CD14-positive monocyte (primary cell): ENCODE results near the gene MSRB3. TPM values are rescaled to one million over a fixed set of nuclear protein-coding genes. Genes with fewer than 3 reads are reported as not detected.

ENCODE experiments used
- DNase-seq, 3 donors: peaks; one replicate each; pipeline ENCODE4 v3.0.0-alpha.2; 2011 to 2022
- H2AFZ ChIP-seq: 2 replicates; pipeline ENCODE4 v1.6.0; 2012; ENCODE audit warnings: mild to moderate bottlenecking, low read depth, low read length, inconsistent platforms; ENCODE audit not compliant: insufficient read depth, poor library complexity, severe bottlenecking
- H3K27ac ChIP-seq, 2 donors: 1 replicate in 1 of 2; 2 replicates in 1 of 2; pipeline ENCODE4 v1.5.1; 2012 to 2013; ENCODE audit warnings: low read length in 2 of 2, control low read depth in 1 of 2, inconsistent platforms in 1 of 2, low read depth in 1 of 2, mild to moderate bottlenecking in 1 of 2
- H3K27me3 ChIP-seq, 2 donors: one replicate each; pipeline versions ENCODE4 v1.6.0 to v1.6.1; 2011 to 2013; ENCODE audit warnings: low read length in 2 of 2; ENCODE audit not compliant: control insufficient read depth in 2 of 2, insufficient read depth in 2 of 2
- H3K36me3 ChIP-seq, 2 donors: replicated peaks in 1 of 2; 1 replicate in 1 of 2; 2 replicates in 1 of 2; pipeline versions ENCODE4 v1.5.1 to v1.6.1; 2012 to 2013; ENCODE audit warnings: low read length in 2 of 2, control low read depth in 1 of 2, inconsistent platforms in 1 of 2, mild to moderate bottlenecking in 1 of 2; ENCODE audit not compliant: insufficient read depth in 2 of 2, control insufficient read depth in 1 of 2
- H3K4me1 ChIP-seq, 2 donors: 1 replicate in 1 of 2; 2 replicates in 1 of 2; pipeline versions ENCODE4 v1.5.1 to v1.6.1; 2012 to 2013; ENCODE audit warnings: low read length in 2 of 2, control low read depth in 1 of 2, inconsistent platforms in 1 of 2, mild to moderate bottlenecking in 1 of 2, moderate library complexity in 1 of 2; ENCODE audit not compliant: insufficient read depth in 2 of 2, control insufficient read depth in 1 of 2
- H3K4me2 ChIP-seq: replicated peaks from 2 replicates; pipeline ENCODE3; 2012; ENCODE audit warnings: low read length, moderate library complexity, mild to moderate bottlenecking; ENCODE audit not compliant: poor library complexity, severe bottlenecking; ENCODE audit errors: extremely low read depth
- H3K4me3 ChIP-seq, 3 experiments: fragments of 200-600 bp in 1 of 3; sonication (generic) in 1 of 3; replicated peaks in 1 of 3; 1 replicate in 2 of 3; 2 replicates in 1 of 3; pipeline ENCODE4 v1.5.1; 2011 to 2013; ENCODE audit warnings: low read length in 3 of 3, mild to moderate bottlenecking in 3 of 3, control low read depth in 2 of 3, low read depth in 2 of 3, inconsistent platforms in 1 of 3, moderate library complexity in 1 of 3
- H3K79me2 ChIP-seq: 2 replicates; pipeline ENCODE4 v1.6.0; 2012; ENCODE audit warnings: mild to moderate bottlenecking, control low read depth, inconsistent platforms, low read length, moderate library complexity; ENCODE audit not compliant: insufficient read depth
- H3K9ac ChIP-seq: 2 replicates; pipeline ENCODE4 v1.6.0; 2017; ENCODE audit warnings: low read length, mild to moderate bottlenecking; ENCODE audit not compliant: insufficient read depth, poor library complexity, severe bottlenecking
- H3K9me3 ChIP-seq, 2 donors: replicated peaks in 1 of 2; 1 replicate in 1 of 2; 2 replicates in 1 of 2; pipeline versions ENCODE4 v1.5.1 to v1.6.1; 2012 to 2013; ENCODE audit warnings: low read length in 2 of 2, control low read depth in 1 of 2; ENCODE audit not compliant: control insufficient read depth in 1 of 2, insufficient read depth in 1 of 2
- H4K20me1 ChIP-seq: 2 replicates; pipeline ENCODE4 v1.6.0; 2012; ENCODE audit warnings: mild to moderate bottlenecking, low read length, control low read depth, moderate library complexity; ENCODE audit not compliant: insufficient read depth
- H3K27ac Mint-ChIP-seq, 7 donors: one replicate each; pipeline ENCODE4 v1.8.0; 2020; ENCODE audit warnings: mild to moderate bottlenecking in 7 of 7, mixed read lengths in 7 of 7, moderate library complexity in 6 of 7, inconsistent platforms in 2 of 7
- H3K27me3 Mint-ChIP-seq, 3 donors: one replicate each; pipeline ENCODE4 v1.8.0; 2021 to 2022; ENCODE audit warnings: low read depth in 3 of 3, mild to moderate bottlenecking in 3 of 3, mixed read lengths in 3 of 3, moderate library complexity in 3 of 3, inconsistent platforms in 1 of 3
- H3K36me3 Mint-ChIP-seq, 2 donors: one replicate each; pipeline ENCODE4 v1.8.0; 2020; ENCODE audit warnings: mixed read lengths in 2 of 2, inconsistent platforms in 1 of 2, mild to moderate bottlenecking in 1 of 2
- H3K4me1 Mint-ChIP-seq: one replicate; pipeline ENCODE4 v1.8.0; 2020; ENCODE audit warnings: mild to moderate bottlenecking, mixed read lengths
- H3K4me3 Mint-ChIP-seq, 2 donors: one replicate each; pipeline ENCODE4 v1.8.0; 2020; ENCODE audit warnings: mild to moderate bottlenecking in 2 of 2, mixed read lengths in 2 of 2, moderate library complexity in 1 of 2
- H3K9me3 Mint-ChIP-seq, 7 donors: one replicate each; pipeline ENCODE4 v1.8.0; 2020 to 2022; ENCODE audit warnings: mixed read lengths in 7 of 7, mild to moderate bottlenecking in 6 of 7, moderate library complexity in 6 of 7, inconsistent platforms in 2 of 7
- WGBS: methylation state at CpG from one replicate; pipeline ENCODE4 v1.1.5; 2013; ENCODE audit warnings: missing lambda C conversion rate; ENCODE audit not compliant: insufficient coverage; 5-methylcytosine and 5-hydroxymethylcytosine counted together
- intact Hi-C, 2 donors: fragments of 100-400 bp; cut with micrococcal nuclease; formaldehyde crosslinking; loops; one replicate each; pipeline versions ENCODE4 v1.15.0 to v1.15.1; 2023
- polyA plus RNA-seq, 3 donors: library from polyadenylated mRNA; depleted of rRNA in 1 of 3; unstranded in 2 of 3; stranded (reverse) in 1 of 3; fragments of 300-500 nt in 2 of 3; fragments of >200 nt in 1 of 3; fragmentation: Illumina TruSeq in 2 of 3; gene quantifications; 1 replicate in 2 of 3; 2 replicates in 1 of 3; pipeline ENCODE4 v1.2.3, GENCODE V29; 2012 to 2021
- TF ChIP-seq, protein P1 (sequence below): fragments of 200-600 bp; IDR thresholded peaks from one replicate; pipeline ENCODE4 v1.8.0; 2022; ENCODE audit warnings: antibody characterized with exemption, mild to moderate bottlenecking

Gene MSRB3
- polyA plus RNA-seq, 3 donors = 0.25 to 1.1 (median 1.0) TPM

DNA sequence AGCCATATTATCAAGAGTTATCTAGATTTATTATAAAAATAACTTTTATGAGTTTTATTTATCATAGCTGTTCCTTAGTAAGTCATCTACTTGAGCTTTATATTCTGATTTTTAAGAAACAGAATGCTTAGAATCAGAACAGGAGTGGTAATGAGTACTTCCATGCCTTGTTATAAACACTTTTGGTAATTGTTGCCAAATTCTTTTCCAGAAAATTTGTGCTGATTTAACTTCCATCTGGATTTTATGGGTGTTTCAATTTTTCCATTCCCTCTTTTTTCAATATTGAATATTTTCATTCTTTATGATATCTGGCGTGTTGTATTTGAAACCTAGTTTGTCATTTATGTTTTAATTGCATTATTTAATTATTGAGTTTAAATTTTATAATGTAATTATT lies 131.2 kb downstream of the MSRB3 start:
- no peak overlapping the region for H3K4me3 Mint-ChIP-seq
- H3K79me2 ChIP-seq = no peaks in the 10 kb centered on the region
- peaks cover 18 to 23% of the 10 kb centered on the region in 2 donors for H3K4me1 ChIP-seq
- no peak overlapping the region for H3K4me2 ChIP-seq
- peaks cover 3 to 4% of the 10 kb centered on the region in 2 donors for H3K36me3 Mint-ChIP-seq
- H3K27me3 ChIP-seq = no peaks in the 10 kb centered on the region
- DNase-seq = no peak
- H3K9me3 ChIP-seq = peaks cover 0 to 3% of the 10 kb centered on the region in 2 donors
- no peak overlapping the region for H3K9ac ChIP-seq
- H3K27ac ChIP-seq = no peak overlapping the region
- H2AFZ ChIP-seq = no peak overlapping the region
- H3K4me1 Mint-ChIP-seq = peaks cover 35% of the 10 kb centered on the region
- WGBS = no CpG with 5 or more reads among the region's 1 CpG
- TF ChIP-seq, protein P1, sequence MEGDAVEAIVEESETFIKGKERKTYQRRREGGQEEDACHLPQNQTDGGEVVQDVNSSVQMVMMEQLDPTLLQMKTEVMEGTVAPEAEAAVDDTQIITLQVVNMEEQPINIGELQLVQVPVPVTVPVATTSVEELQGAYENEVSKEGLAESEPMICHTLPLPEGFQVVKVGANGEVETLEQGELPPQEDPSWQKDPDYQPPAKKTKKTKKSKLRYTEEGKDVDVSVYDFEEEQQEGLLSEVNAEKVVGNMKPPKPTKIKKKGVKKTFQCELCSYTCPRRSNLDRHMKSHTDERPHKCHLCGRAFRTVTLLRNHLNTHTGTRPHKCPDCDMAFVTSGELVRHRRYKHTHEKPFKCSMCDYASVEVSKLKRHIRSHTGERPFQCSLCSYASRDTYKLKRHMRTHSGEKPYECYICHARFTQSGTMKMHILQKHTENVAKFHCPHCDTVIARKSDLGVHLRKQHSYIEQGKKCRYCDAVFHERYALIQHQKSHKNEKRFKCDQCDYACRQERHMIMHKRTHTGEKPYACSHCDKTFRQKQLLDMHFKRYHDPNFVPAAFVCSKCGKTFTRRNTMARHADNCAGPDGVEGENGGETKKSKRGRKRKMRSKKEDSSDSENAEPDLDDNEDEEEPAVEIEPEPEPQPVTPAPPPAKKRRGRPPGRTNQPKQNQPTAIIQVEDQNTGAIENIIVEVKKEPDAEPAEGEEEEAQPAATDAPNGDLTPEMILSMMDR = no peak
- no peaks in the 10 kb centered on the region for H4K20me1 ChIP-seq
- H3K36me3 ChIP-seq = no peaks in the 10 kb centered on the region
- intact Hi-C loops = no loop called here
- peak overlapping the region in 1 of 7 donors; percentile 74 for H3K27ac Mint-ChIP-seq
- H3K9me3 Mint-ChIP-seq = peaks cover 0 to 9% (median 5%) of the 10 kb centered on the region in 7 donors
- H3K27me3 Mint-ChIP-seq = peaks cover 0 to 3% (median 0%) of the 10 kb centered on the region in 3 donors
- H3K4me3 ChIP-seq = no peak overlapping the region

DNA sequence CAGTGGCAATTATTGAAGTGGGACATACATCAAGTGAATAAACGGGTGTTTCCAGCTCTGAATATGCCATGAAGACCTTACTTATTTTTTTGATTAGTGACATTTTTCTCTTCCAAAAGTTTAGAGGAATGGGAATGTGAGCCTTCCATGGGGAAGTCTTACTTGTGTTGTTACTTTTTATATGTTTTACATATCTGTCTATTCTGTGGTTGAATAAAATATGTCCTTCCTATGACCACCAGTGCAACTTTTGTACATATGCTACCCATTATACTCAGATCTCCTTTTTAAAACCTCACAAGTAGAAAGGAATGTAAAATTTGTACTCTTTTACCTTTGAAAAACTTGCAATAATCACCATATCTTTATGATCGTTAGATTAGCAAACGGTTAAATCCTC lies 132.7 kb downstream of the MSRB3 start:
- Mint-ChIP-seq H3K4me1 (peaks cover 38% of the 10 kb centered on the region), H3K9me3 (peaks cover 0 to 7% (median 5%) of the 10 kb centered on the region in 7 donors), H3K4me3 (no peak overlapping the region), H3K27ac (peak overlapping the region in 2 of 7 donors; percentile 18 to 51), H3K27me3 (peaks cover 0 to 3% (median 0%) of the 10 kb centered on the region in 3 donors), H3K36me3 (peaks cover 0 to under 1% of the 10 kb centered on the region in 2 donors)
- TF ChIP-seq, protein P1 = no peak
- H3K27ac ChIP-seq = peak overlapping the region in 1 of 2 donors; percentile 66
- H2AFZ ChIP-seq = no peak overlapping the region
- peaks cover 18 to 24% of the 10 kb centered on the region in 2 donors for H3K4me1 ChIP-seq
- no peaks in the 10 kb centered on the region for H4K20me1 ChIP-seq
- no peak overlapping the region for H3K4me2 ChIP-seq
- no peaks in the 10 kb centered on the region for H3K79me2 ChIP-seq
- H3K9ac ChIP-seq = no peak overlapping the region
- no peaks in the 10 kb centered on the region for H3K27me3 ChIP-seq
- no CpG with 5 or more reads among the region's 3 CpGs for WGBS
- intact Hi-C loops = no loop called here
- H3K9me3 ChIP-seq = peaks cover 0 to 3% of the 10 kb centered on the region in 2 donors
- DNase-seq = no peak
- no peak overlapping the region for H3K4me3 ChIP-seq
- H3K36me3 ChIP-seq = no peaks in the 10 kb centered on the region
